Subcutaneous adipose tissue (tissue), 4 donors: ENCODE measurements around the gene AGAP3. TPM values are rescaled to one million over a fixed set of nuclear protein-coding genes. Genes with fewer than 3 reads are reported as not detected.

ENCODE experiments used
- CTCF ChIP-seq: fragments of 450-650 bp; IDR thresholded peaks from one replicate; pipeline ENCODE4 v1.5.1; 2016; ENCODE audit warnings: low read depth, mild to moderate bottlenecking, control low read depth, antibody characterized with exemption, moderate library complexity
- total RNA-seq, 4 donors: library from RNA; depleted of rRNA; stranded (reverse); fragments of >200 nt; gene quantifications; one replicate each; pipeline ENCODE4 v1.1.0, GENCODE V29; 2016

The AGAP3 gene
- total RNA-seq, 4 donors from 2014 or later, result 54.4 to 86.7 (median 62.7) TPM

- no peak for TF ChIP-seq CTCF
Measured at GRCh38 chr7:151077705-151078232, 8.5 kb upstream of the AGAP3 start.

GRCh38 chr7:151078233-151079040 is 7.8 kb upstream of the AGAP3 start:
- no peak for TF ChIP-seq CTCF

GRCh38 chr7:151079199-151079910 is 6.9 kb upstream of the AGAP3 start:
- TF ChIP-seq CTCF, result no peak

- TF ChIP-seq CTCF, result no peak
Measured at GRCh38 chr7:151080067-151080521, 6.2 kb upstream of the AGAP3 start.

- TF ChIP-seq CTCF, result no peak
Measured at GRCh38 chr7:151080522-151081169, 5.6 kb upstream of the AGAP3 start, which contains the start of gene FASTK. FASTK (minus strand) TSS chr7:151080809; CDS start chr7:151080766, 43 bp downstream.

- TF ChIP-seq CTCF, result no peak
Measured at GRCh38 chr7:151081170-151082101, 4.8 kb upstream of the AGAP3 start.
